ENCODE measurements around the gene SAMD9.

GRCh38 chr7:93055543-93056107 lies 62.2 kb downstream of the SAMD9 start:
- peak; percentile 92 for TF ChIP-seq CTCF (conservative IDR thresholded peaks at IDR 0.05; ENCODE audit: low read length)
- TF ChIP-seq EZH2phosphoT487 (IDR thresholded peaks at IDR 0.05; ENCODE audit: borderline replicate concordance, low read depth, low read length): no peak
